ENCODE results near the gene MYLK4. TPM values are rescaled to one million over a fixed set of nuclear protein-coding genes. Genes with fewer than 3 reads are reported as not detected.

The MYLK4 gene
- total RNA-seq, 4 donors from 2014 or later, result 0.49 to 1.9 (median 1.0) TPM

GRCh38 chr6:2626401-2626800 lies 124.3 kb downstream of the MYLK4 start:
- TF ChIP-seq POLR2A (IDR thresholded peaks at IDR 0.05) (no peak), CTCF (IDR thresholded peaks at IDR 0.05) (no peak)
- WGBS, 2 donors, result 80 to 83% methylated on average over 7 of the region's 7 CpGs
- Histone ChIP-seq H3K27ac (no peak overlapping the region), H3K36me3 (no peaks in the 10 kb centered on the region), H3K4me3 (no peak overlapping the region), H3K9me3 (no peaks in the 10 kb centered on the region), H3K27me3 (no peaks in the 10 kb centered on the region), H3K4me1 (peaks cover 7 to 17% (median 13%) of the 10 kb centered on the region in 3 donors)
- intact Hi-C loops (cut with DNase I), result no loop called here
- no peak for DNase-seq

- H3K36me3 ChIP-seq, result no peaks in the 10 kb centered on the region
- no peaks in the 10 kb centered on the region for H3K27me3 ChIP-seq
- no peak for DNase-seq
- peaks cover 0 to 9% (median 5%) of the 10 kb centered on the region in 3 donors for H3K4me1 ChIP-seq
- H3K4me3 ChIP-seq, result no peak overlapping the region
- H3K27ac ChIP-seq, result no peak overlapping the region
- intact Hi-C loops (cut with DNase I), result no loop called here
- WGBS, 2 donors, result 17 to 31% methylated on average over 1 of the region's 1 CpG
- no peaks in the 10 kb centered on the region for H3K9me3 ChIP-seq
- TF ChIP-seq CTCF (IDR thresholded peaks at IDR 0.05) (no peak), POLR2A (IDR thresholded peaks at IDR 0.05) (no peak)
Observed at GRCh38 chr6:2625581-2625980, 125.1 kb downstream of the MYLK4 start.

- intact Hi-C loops (cut with DNase I), result no loop called here
- no peak overlapping the region for H3K27ac ChIP-seq
Observed at GRCh38 chr6:2624177-2624576, 126.5 kb downstream of the MYLK4 start.

GRCh38 chr6:2623295-2623694 lies 127.4 kb downstream of the MYLK4 start:
- no peak for DNase-seq

More at GRCh38 chr6:2624177-2624576, 126.5 kb downstream of the MYLK4 start:
- no peak for DNase-seq
- WGBS, 2 donors, result 86% methylated on average over 12 of the region's 12 CpGs
- Histone ChIP-seq H3K4me3 (no peak overlapping the region), H3K4me1 (no peaks in the 10 kb centered on the region), H3K27me3 (peaks cover 0 to 6% (median 0%) of the 10 kb centered on the region in 4 donors), H3K9me3 (no peaks in the 10 kb centered on the region), H3K36me3 (no peaks in the 10 kb centered on the region)
- no peak for TF ChIP-seq CTCF (IDR thresholded peaks at IDR 0.05)
- TF ChIP-seq POLR2A (IDR thresholded peaks at IDR 0.05), result no peak

GRCh38 chr6:2622671-2623070 lies 128.1 kb downstream of the MYLK4 start:
- no peak for DNase-seq

More at GRCh38 chr6:2623295-2623694, 127.4 kb downstream of the MYLK4 start:
- WGBS, 2 donors, result 61 to 67% methylated on average over 4 to 8 of the region's 10 CpGs
- Histone ChIP-seq H3K9me3 (no peaks in the 10 kb centered on the region), H3K27me3 (peaks cover 0 to 12% (median 0%) of the 10 kb centered on the region in 4 donors), H3K4me1 (no peaks in the 10 kb centered on the region), H3K27ac (no peak overlapping the region), H3K4me3 (no peak overlapping the region), H3K36me3 (no peaks in the 10 kb centered on the region)
- TF ChIP-seq CTCF (IDR thresholded peaks at IDR 0.05) (no peak), POLR2A (IDR thresholded peaks at IDR 0.05) (no peak)
- intact Hi-C loops (cut with DNase I), result no loop called here

GRCh38 chr6:2619651-2620050 lies 131.1 kb downstream of the MYLK4 start:
- WGBS, 2 donors, result 81 to 85% methylated on average over 9 of the region's 9 CpGs
- H3K9me3 ChIP-seq, result no peaks in the 10 kb centered on the region
- H3K36me3 ChIP-seq, result no peaks in the 10 kb centered on the region
- intact Hi-C loops (cut with DNase I), result no loop called here
- H3K27ac ChIP-seq, result no peak overlapping the region
- no peaks in the 10 kb centered on the region for H3K4me1 ChIP-seq
- no peak overlapping the region for H3K4me3 ChIP-seq
- peaks cover 0 to 12% (median 0%) of the 10 kb centered on the region in 4 donors for H3K27me3 ChIP-seq
- DNase-seq, result no peak
- no peak for TF ChIP-seq POLR2A (IDR thresholded peaks at IDR 0.05)
- TF ChIP-seq CTCF (IDR thresholded peaks at IDR 0.05), result no peak

More at GRCh38 chr6:2622671-2623070, 128.1 kb downstream of the MYLK4 start:
- Histone ChIP-seq H3K27ac (no peak overlapping the region), H3K9me3 (no peaks in the 10 kb centered on the region), H3K36me3 (no peaks in the 10 kb centered on the region), H3K4me1 (no peaks in the 10 kb centered on the region), H3K27me3 (peaks cover 0 to 12% (median 0%) of the 10 kb centered on the region in 4 donors), H3K4me3 (no peak overlapping the region)
- TF ChIP-seq POLR2A (IDR thresholded peaks at IDR 0.05), result no peak
- WGBS, 2 donors, result 84 to 87% methylated on average over 11 of the region's 11 CpGs
- intact Hi-C loops (cut with DNase I), result no loop called here

Data from esophagus squamous epithelium (tissue), 5 donors.